HepG2 (cell line): ENCODE data around the gene ERLEC1.

Experiments used
- CCDC6 ChIP-seq: sonication (generic); formaldehyde crosslinking; IDR thresholded peaks from 2 replicates; pipeline ENCODE4 v1.8.1; 2022; ENCODE audit warnings: mild to moderate bottlenecking, missing genetic modification reagents, moderate library complexity
- CEBPG ChIP-seq: IDR thresholded peaks from 2 replicates; pipeline ENCODE4 v1.6.1; 2016
- CHD4 ChIP-seq: fragments of 200-600 bp; sonication (generic); IDR thresholded peaks from 2 replicates; pipeline ENCODE4 v1.7.0; 2017; ENCODE audit warnings: mild to moderate bottlenecking, low read length, borderline replicate concordance
- CREM ChIP-seq, 2 experiments: sonication (generic) in 1 of 2; formaldehyde crosslinking in 1 of 2; IDR thresholded peaks; 2 replicates each; pipeline versions ENCODE4 v1.4.0 to v1.6.1; 2016 to 2020; ENCODE audit warnings: antibody characterized with exemption in 1 of 2, mild to moderate bottlenecking in 1 of 2, missing genetic modification reagents in 1 of 2
- CTCF ChIP-seq: sonication (generic); formaldehyde crosslinking; IDR thresholded peaks from 2 replicates; pipeline ENCODE4 v1.5.0; 2020; ENCODE audit warnings: mild to moderate bottlenecking, missing genetic modification reagents, moderate library complexity
- E2F5 ChIP-seq: sonication (generic); formaldehyde crosslinking; conservative IDR thresholded peaks from 2 replicates; pipeline ENCODE4 v1.4.0; 2020; ENCODE audit warnings: missing genetic modification reagents
- EZH2 ChIP-seq: conservative IDR thresholded peaks from 2 replicates; pipeline ENCODE4 v1.6.1; 2012; ENCODE audit warnings: mild to moderate bottlenecking, low read depth, low read length, moderate library complexity
- GLI4 ChIP-seq: sonication (generic); formaldehyde crosslinking; IDR thresholded peaks from 2 replicates; pipeline ENCODE4 v1.5.1; 2020; ENCODE audit warnings: missing genetic modification reagents, mild to moderate bottlenecking, moderate library complexity, borderline replicate concordance
- ZFP62 ChIP-seq: sonication (generic); formaldehyde crosslinking; IDR thresholded peaks from 2 replicates; pipeline ENCODE4 v1.4.0; 2020; ENCODE audit warnings: missing genetic modification reagents
- ZHX1 ChIP-seq: sonication (generic); formaldehyde crosslinking; IDR thresholded peaks from 2 replicates; pipeline ENCODE4 v1.8.1; 2022; ENCODE audit warnings: low read depth, mild to moderate bottlenecking, missing genetic modification reagents
- ZNF777 ChIP-seq: sonication (generic); formaldehyde crosslinking; IDR thresholded peaks from 2 replicates; pipeline ENCODE4 v1.4.0; 2020; ENCODE audit warnings: missing genetic modification reagents
- ZSCAN30 ChIP-seq: sonication (generic); formaldehyde crosslinking; IDR thresholded peaks from 2 replicates; pipeline ENCODE4 v1.5.0; 2020; ENCODE audit warnings: mild to moderate bottlenecking, missing genetic modification reagents

- no peak for TF ChIP-seq CHD4
- no peak for TF ChIP-seq EZH2
- TF ChIP-seq GLI4 (CRISPR knock-in tag) = no peak
- no peak for TF ChIP-seq CCDC6
- TF ChIP-seq E2F5 = no peak
- no peak for TF ChIP-seq ZSCAN30
- TF ChIP-seq CTCF (CRISPR knock-in tag) = no peak
- TF ChIP-seq ZFP62 = no peak
- no peak for TF ChIP-seq ZNF777
- TF ChIP-seq CEBPG (CRISPR knock-in tag) = no peak
- no peak for TF ChIP-seq ZHX1 (CRISPR knock-in tag)
- TF ChIP-seq CREM (IDR thresholded peaks at IDR 0.05) = no peak
- no peak for TF ChIP-seq CREM (CRISPR knock-in tag; IDR thresholded peaks at IDR 0.05)
These were observed 79.1 kb downstream of the ERLEC1 start for GRCh38 chr2:53865962-53866361.
